GM18907 (cell line): ENCODE results near the gene GIPC3.

ENCODE experiments used
- ATAC-seq: cut with Tn5 transposase; IDR thresholded peaks from one replicate; pipeline ENCODE4 v1.9.1; 2021; ENCODE audit warnings: mild to moderate bottlenecking, moderate library complexity; ENCODE audit not compliant: unreplicated experiment

Gene GIPC3, protein sequence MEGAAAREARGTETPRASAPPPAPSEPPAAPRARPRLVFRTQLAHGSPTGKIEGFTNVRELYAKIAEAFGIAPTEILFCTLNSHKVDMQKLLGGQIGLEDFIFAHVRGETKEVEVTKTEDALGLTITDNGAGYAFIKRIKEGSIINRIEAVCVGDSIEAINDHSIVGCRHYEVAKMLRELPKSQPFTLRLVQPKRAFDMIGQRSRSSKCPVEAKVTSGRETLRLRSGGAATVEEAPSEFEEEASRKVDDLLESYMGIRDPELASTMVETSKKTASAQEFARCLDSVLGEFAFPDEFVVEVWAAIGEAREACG

DNA sequence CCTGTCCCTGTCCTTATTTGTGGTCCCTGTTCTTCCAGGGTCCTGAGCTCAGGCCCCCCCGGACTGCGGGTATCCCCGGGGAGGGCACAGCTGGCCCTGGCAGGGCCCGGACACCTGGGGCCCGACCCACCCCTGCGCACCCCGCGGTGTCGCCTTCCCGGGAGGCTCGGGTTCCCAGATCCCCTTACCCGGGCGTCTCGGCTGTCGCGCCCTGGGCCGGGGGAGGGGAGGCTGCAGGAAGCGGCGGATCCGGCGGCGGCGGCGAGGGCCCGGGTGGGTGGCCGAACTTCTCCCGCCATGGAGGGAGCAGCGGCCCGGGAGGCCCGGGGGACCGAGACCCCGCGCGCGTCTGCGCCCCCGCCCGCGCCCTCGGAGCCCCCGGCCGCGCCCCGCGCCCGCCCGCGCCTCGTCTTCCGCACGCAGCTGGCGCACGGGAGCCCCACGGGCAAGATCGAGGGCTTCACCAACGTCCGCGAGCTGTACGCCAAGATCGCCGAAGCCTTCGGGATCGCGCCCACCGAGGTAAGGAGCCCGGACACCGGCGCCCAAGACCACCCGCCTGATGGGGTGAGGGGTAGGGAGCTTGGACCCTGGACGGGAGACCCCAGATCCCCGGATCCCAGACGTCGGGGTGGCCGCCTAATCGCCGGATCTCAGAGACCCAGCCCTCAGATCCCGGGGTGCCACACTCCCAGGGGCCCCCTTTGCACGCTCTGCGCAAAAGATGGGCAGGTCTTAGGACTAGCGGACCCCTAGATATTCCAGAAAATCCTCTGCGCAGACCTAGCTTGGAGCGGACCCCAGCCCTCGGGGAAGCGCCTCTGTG is at the start of gene GIPC3:
TSS of gene GIPC3 (plus strand) at position 178 of the 826 bp plus-strand sequence. CDS start at position 298, 120 bp downstream.
- no peak for ATAC-seq

DNA sequence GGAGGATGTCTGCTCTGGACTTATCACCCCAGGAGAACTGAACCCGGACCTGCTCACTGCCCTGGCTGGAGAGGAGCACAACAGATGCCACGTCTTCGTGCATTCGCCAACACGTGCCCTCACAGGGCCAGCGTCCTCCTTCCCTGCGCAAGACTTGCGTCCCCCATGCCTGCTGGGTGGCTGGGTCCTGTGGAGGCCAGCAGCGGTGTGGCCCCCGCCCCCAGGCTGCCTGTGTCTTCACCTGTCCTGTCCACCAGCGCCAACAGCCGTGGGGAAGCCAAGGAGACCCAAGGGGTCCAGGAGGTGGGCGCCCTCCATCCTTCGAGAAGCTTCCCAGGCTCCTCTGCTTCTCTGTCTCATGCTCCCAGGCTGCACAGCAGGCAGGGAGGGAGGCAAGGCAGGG is 49.7 kb upstream of the GIPC3 start:
- no peak for ATAC-seq

DNA sequence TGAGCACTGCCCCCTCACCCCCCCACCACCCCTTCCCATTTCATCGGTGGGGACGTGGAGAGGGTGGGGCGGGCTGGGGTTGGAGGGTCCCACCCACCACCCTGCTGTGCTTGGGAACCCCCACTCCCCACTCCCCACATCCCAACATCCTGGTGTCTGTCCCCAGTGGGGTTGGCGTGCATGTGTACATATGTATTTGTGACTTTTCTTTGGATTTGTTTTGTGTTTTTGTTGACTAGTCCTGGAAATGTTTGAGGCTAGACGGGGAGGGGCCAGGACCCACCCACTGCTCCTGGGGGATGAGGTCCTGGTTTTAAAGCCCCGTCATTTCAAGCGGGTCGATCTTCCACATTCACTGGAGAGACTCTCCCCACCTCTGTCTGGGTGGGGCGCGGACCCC is 49.3 kb upstream of the GIPC3 start:
- ATAC-seq = no peak

DNA sequence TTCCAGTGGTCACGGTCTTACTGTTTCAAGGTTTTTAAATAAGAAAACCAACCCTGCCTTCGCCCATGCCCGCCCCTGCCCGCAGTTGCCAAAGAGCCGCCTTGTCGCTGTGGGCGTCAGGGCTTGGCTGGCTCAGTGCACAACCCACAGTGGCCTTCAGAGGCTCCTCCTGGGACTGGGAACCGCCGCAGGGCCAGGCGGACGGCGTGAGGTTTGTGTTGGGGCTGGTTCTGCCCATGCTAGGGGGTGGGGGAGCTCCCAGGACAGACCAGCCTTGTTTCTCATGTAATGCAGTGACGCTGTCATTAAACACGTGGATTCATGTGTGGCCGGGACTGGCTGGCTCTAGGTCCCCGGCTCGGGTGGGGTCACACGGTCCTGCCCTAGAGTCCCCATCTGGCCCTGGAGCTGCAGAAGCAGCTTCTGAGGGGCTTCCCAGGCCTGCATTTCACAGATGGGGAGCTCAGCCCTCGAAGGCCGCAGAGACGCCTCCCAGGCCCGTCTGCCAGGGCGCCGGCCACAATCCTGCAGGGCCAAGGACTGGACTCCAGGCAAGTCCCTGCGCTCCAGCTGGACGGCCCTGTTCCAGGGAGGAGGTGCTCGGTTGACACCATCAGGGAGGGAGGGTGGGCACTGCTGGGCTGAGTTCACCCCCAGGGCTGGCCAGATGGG is 48.7 kb upstream of the GIPC3 start:
- no peak for ATAC-seq

DNA sequence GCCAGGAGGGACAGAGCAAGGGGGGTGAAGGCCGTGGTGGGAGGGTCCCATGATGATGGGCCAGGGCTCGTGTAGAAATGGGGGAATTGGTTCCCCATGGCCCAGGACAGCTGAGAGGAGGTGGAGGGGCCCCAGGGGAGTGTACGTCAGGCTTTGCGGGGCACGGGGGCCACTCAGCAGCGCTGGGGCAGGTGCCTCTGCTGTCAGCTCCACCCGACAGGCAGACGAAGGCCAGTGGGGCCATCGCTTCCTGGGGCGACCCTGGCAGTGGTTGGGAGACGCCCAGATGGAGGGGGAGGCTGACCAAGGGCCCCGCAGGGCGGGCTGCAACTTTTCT is 48.2 kb upstream of the GIPC3 start:
- ATAC-seq = no peak

DNA sequence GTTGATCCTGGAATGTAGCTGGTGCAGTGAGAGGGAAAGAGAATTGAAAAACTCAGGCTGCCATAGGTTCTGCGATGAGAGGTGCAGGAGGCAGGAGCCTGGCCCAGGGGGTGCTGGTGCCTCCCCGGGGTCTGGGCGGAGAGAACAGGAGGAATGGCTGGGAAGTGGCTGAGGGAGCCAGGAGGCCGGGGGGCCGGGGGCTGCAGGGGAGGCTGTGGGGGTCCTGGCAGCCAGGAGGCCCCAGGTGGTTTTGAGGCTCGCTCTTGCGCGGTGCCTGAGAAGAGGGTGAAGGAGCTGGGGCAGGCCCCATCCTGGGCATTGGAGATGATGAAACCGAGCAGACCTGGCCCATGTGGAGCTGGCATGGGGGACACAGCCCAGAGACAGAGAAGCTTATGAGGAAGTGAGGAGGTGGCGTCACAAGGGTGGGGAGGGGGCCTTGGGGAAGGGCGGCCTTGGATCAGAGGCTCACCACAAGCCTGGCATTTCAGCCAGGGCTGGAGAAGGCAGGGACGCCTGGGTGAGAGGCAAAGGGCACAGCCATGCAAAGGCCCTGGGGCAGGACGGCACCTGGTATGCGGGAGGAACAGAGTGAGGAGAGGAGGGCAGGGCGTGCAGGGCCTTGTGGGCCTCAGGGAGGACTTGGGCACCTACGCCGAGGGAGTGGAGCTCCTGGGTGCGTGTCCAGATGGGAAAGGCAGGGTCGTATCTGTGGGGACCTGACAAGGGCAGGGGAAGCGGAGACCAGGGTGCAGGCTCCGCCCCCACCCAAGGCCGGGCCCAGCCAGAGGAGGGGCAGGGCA is 47.6 kb upstream of the GIPC3 start:
- ATAC-seq = no peak

DNA sequence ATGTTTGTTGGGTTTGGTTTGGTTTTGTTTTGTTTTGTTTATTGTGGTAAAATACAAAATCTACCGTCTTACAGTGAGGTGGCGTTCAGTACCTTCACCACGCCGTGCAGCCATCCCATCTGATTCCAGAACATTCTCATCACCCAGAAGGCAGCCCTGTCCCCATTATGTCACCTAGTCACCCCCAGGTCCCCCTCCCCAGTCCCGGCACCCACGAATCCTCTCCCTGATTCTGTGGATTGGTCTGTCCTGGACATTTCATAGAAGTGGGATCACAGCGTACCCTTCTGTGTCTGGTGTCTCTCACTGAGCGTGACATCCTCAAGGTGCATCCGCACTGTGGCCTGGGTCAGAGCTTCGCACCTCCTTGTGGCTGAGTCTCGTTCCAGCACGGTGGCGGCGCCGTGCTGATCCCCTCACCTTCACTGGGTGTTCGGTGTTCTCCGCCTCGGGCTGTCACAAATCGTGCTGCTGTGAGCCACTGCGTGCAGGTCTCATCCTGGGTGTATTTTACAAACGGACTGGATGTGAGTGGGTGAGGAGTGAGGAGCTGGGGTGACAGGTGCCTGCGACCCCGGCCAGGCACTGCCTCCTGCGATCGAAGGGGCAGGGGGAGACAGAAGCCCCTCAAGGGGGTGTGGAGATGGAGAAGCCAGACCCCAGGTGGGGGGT is 46.9 kb upstream of the GIPC3 start:
- ATAC-seq = no peak

DNA sequence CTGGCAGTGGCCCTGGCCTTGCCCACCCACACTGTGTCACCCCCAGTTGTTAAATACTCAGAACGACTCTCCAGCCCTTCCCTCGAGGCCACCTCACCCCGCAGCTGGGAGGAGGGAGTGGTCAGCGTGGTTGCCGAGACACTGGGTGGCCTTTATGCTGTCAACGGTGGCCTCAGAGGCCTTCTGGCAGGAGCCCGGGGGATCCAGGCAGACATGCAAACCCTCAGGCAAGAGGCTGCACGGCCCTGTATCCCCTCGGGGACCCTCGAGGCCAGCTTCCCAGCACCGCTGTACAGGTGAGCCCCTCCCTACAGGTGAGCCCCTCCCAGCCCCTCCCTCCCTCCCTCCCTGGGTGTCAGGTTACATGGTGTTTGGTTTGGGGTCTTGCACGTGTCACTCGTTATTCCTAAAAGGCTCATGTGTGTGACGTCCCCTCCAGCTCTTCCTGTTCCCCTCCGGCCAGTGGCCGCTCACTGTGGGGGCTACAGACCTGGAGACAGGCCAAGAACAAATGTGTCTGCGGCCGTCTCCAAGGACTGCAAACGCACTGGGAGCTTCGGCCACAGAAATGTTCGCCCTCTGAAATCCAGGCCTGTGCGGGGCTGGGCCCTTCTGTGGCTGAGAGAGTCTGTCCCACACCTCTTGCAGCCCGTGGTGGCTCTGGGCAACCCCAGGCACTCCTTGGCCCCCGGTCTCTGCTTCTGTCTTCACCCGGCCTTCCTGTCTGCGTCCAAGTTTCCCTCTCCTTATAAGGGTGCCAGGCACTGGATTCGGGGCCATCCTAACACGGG is 46.1 kb upstream of the GIPC3 start, which contains the start of gene TEKTIP1:
TSS of gene TEKTIP1 (plus strand) at position 210 of the 791 bp plus-strand sequence. CDS start at position 214, 4 bp downstream.
- ATAC-seq = no peak

DNA sequence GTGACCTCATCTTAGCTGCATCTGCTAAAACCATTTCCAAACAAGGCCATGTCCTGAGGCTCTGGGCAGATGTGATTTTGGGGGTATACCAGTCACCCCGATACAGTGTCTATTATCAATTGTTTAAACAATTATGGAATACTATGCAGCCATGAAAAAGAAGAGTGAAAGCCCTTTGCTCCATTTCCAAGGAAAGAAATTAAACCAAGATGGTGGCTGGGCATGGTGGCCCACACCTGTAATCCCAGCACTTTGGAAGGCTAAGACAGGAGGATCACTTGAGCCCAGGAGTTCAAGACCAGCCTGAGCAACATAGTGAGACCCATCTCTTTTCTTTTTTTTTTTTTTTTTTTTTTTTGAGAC is 45.5 kb upstream of the GIPC3 start:
- ATAC-seq = no peak

DNA sequence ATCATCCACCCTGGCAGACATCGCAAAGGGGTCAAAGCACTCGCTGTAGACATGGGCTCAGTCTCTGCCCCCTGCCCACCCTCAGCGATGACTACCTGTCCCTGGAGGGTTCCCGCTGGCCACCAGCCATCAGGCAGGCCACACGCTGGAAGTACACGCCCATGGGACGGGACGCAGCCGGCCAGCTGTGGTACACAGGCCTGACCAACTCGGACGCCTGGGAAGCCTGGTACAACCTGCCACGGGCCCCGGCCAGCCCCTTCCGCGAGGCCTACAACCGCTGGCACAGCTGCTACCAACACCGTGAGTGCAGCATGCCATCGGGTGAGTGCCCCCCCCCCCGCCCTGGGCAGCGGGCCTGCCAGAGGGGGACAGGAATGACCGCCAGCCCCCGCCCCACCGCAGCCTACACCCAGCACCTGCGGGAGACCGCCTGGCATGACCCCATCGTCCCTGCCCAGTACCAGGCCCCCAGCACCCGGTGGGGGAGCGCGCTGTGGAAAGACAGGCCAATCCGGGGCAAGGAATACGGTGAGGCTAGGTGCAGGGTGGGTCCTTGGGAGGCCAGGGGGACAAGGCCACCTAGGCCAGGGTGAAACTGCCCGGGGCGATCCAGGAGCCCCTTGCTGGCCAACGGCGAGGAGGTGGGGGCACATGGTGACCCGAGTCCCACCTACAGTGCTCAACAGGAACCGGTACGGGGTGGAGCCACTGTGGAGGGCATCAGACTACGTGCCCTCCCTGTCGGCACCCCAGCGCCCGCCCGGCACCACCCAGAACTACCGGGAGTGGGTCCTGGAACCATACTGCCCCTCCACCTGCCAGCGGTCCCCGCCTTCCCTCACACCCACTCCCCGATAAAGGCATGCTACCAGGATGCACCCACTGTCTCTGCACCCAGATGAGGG is 41.9 kb upstream of the GIPC3 start:
- ATAC-seq = no peak

DNA sequence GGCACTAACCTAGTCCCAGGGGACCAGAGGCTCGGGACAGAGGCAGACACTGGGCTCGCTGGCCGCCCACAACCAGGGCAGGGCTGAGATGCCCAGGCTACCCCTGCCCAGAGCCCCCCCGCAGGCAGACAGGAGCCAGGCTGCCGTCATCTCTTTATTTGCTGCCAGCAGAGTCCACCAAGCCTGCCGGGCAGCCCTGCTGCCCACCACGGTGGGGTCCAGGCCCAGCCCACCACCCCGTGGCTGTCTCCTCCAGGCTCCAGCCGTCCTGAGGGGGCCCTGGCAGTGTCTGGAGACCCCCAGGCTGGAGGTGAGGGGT is 41.3 kb upstream of the GIPC3 start:
- ATAC-seq = no peak

DNA sequence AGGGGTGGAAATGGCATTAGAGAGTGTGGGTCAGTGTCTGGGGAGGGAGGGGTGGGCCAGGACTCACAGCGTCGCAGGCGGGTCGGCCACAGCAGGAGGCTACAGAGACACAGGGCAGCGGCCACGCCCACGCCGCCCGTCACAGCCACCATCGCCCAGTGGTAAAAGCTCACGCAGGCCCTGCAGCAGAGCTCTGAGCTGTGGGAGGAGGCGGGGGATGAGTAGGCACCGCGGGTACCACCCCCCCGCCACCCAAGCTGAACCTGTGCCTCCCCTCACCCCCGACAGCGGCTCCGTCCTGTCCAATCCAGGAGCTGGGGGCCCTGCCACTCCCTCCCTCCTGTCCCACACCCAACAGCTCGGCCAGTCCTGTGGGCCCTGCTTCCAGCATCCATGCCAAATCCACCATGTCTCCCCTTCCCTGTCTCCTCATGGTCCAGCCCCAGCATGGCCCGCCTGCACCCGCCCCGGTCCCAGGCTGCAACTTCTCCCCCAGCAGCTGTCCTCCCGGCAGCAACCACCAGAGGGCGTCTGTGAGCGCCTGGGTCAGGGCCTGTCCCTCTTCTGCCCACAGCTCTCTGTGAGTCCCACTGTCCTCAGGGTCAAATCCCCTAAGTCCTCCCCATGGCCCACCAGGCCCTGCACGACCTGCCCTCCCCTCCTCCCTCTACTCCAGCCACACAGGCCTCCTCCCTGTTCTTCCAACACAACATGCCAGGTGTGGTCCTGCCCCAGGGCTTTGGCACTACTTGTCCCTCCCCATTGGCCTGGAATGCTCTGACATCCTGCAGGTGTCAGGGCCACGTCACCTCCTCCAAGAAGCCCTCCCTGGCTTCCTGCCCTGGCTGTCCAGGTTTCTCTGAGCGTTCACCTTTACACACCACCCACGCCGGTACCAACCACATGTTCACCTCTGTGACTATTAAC is 40.3 kb upstream of the GIPC3 start:
- no peak for ATAC-seq

DNA sequence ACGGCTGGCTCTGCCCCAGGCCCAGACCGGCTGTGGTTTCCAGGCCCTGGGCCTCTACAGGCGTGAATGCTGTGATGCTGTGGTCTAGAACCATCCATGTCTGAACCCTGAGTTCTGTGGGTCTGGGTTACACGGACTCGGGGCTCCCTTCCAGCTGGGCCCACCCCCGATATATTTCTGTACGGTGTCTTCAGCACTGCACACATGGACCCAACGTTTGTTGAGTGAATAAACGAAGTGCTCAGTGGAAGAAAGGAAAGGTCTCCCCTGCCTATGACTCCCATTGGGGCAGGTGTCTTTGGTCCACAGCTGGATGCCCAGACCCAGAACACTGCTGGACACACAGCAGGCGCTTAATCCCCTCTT is 39.6 kb upstream of the GIPC3 start:
- no peak for ATAC-seq

DNA sequence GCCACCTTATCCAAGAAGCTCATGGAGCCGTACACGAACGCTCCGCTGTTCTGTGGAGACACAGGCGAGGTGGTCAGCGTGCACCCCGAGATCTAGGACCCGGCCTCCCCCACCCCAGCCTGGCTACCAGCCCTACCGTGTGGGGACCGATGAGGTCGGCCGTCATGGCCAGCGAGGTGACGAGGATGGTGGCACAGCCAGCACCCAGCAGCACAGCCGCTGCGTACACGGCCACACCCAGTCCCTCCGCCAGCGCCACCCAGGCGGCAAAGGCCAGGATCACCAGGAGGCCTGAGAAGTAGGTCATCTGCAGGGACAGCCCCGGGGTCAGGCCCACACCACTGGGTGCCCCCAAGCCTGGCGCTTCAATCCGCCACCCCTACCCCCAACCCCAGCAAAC is 39.2 kb upstream of the GIPC3 start:
- no peak for ATAC-seq

DNA sequence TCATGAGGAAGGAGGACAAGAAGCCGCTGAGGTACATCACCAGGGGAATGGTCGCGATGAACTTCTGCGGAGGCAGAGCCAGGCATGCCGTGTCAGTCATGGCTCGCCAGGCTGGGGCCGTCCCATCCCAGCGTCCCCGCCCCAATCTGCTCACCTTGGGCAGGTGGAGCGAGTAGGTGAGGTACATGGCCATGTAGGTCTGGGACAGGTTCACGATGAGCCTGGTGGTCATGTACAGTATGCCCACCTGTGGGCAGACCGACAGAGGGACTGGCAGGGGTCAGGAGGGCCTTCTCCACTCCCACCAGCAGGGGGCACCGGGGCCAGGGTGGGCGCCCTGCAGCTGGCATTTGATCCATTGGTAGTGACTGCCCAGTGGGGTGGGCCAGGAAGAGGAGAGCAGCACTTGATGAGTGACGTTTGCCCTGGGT is 38.0 kb upstream of the GIPC3 start:
- ATAC-seq = no peak

DNA sequence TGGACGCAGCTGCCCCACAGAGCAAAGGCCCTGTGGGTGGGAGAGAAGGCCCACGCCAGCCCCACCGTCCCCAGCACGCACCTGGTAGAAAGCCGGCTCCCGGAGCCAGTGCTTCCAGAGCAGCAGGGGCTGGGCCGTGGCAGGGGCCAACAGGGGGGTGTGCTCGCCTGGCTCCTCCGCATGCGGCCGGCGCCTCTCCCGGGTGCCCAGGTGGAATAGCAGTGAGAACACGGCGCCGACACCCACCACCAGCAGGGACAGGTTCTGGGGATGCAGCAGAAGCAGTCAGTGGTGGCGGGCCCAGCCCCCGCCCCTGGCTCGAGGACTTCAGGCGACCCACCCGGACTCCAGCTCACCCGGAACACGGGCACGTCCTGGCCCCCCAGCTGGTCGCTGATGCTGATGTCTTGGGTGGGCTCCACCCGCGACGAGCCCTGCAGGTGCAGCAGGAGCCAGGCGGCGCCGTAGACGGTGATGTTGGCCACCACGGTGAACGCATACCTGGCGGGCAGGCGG is 37.5 kb upstream of the GIPC3 start:
- no peak for ATAC-seq

DNA sequence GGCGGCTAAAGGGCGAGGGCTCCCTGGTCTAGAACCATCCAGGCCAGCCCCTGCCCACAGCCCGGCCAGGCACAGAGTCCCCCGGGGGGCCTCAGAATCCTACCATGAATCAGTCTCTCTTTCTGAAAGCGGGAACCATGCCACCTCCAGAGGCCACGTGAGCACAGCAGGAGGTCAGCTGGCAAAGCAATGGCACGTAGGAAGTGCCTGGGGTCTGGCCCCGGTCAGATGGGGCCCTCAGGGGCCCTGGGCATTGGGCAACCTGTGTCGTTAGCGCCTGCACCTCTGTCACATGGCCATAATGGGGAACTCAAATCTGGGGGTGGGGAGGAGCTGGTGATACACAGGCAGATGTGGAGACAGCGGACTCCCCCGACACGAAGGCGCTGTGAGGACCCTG is 36.7 kb upstream of the GIPC3 start:
- no peak for ATAC-seq

DNA sequence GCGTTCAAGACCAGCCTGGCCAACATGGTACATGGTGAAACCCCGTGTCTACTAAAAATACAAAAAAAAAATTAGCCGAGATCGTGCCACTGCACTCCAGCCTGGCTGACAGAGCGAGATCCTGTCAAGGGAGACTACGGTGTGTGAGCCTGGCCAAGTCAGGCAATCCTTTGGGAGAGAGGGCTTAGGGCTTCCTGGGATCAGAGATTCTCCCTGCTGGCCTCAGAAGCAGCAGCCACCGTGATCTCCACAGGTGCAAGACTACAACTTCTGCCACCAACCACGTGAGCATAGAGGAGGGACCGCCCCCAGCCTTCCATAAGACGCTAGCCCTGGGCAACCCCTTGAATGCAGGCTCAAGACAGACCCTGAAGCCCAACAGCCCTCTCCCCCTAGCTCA is 35.5 kb upstream of the GIPC3 start:
- no peak for ATAC-seq
